22Rv1 (cell line): ENCODE data around the gene RBM46.

Experiments used
- CTCF ChIP-seq: fragments of 450-650 bp; IDR thresholded peaks from 2 replicates; pipeline ENCODE4 v1.5.1; 2017; ENCODE audit warnings: mild to moderate bottlenecking
- ZFX ChIP-seq: fragments of 450-650 bp; IDR thresholded peaks from 2 replicates; pipeline ENCODE4 v1.6.1; 2017; ENCODE audit warnings: antibody characterized with exemption, borderline replicate concordance

GRCh38 chr4:154740462-154740861 lies 40.6 kb upstream of the RBM46 start:
- TF ChIP-seq CTCF (no peak), ZFX (no peak)
